Activated naive CD4-positive, alpha-beta T cell (primary cell): ENCODE results near the gene NUP62.
"Not testable (repeated sequence)": the region's sequence is repeated elsewhere in the genome, so short reads cannot be mapped to it uniquely, and the experiment has no call there.

ENCODE experiments used
- DNase-seq, 4 experiments: peaks; one replicate each; lab custom pipeline; 2025; lab: John Stamatoyannopoulos, UW

NUP62 gene

GRCh38 chr19:49924881-49925210 lies 4.5 kb downstream of the NUP62 start:
- DNase-seq, result not testable (repeated sequence)

GRCh38 chr19:49924004-49924880 lies 5.1 kb downstream of the NUP62 start:
- DNase-seq, result no peak

DNA sequence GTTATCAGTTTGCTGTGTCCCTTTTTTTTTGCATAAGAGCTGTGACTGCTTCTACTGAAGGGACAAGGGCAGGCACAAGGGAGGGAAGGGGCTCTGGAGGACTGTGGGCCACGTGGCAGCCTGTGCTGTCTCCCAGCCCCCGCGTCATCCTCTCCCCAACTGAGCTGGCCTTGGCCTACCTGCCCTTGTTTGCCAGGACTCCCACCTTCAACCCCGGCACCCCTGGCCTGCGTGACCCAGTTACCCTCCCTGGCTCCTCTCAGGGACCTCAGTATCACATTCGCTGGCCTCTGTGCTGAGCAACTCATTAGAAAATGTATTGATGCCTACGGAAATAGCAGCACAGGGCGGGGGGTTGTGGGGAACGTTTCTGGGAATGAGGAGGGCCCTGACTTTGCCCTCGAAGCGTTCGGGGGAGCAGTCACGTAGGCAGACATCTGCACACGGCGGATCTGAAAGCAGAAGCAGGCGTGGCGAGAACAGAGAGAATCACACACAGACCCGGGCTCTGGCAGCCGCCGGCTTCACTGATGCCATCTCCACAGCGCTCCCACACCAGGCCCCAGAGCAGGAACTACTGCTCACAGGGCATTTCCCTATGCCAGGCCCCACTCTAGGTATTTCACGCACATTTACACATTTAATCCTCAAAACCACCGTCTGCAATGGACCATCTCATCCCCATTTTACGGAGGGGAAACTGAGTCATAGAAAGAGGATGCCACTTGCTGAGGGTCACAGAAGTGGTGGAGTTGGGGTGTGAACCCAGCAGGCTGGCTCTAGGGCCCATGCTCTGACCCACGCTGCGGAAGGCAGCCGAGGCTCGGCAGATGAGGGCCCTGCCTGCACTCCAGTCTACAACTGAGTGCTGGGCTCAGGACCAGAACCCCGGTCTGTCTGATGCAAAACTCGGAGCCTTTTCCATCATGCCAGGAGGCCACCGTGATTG lies 6.0 kb downstream of the NUP62 start:
- DNase-seq, result no peak

- no peak for DNase-seq
These were observed 7.2 kb downstream of the NUP62 start for GRCh38 chr19:49921871-49922795.

GRCh38 chr19:49920624-49921363 lies 8.5 kb downstream of the NUP62 start:
- no peak for DNase-seq

DNA sequence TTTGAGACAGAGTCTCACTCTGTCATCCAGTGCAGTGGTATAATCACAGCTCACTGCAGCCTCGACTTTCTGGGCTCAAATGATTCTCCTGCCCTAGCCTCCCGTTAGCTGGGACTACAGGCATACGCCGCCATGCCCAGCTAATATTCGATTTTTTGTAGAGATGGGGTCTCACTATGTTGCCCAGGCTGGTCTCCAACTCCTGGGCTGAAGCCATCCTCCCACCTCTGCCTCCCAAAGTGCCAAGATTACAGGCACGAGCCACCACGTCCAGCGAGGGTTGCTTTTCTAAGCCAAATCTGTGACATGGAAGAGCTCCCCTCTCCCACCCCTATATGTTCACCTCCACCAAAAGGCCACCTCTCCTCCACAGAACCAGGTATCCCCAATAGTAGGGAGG lies 11.2 kb downstream of the NUP62 start:
- no peak for DNase-seq

DNA sequence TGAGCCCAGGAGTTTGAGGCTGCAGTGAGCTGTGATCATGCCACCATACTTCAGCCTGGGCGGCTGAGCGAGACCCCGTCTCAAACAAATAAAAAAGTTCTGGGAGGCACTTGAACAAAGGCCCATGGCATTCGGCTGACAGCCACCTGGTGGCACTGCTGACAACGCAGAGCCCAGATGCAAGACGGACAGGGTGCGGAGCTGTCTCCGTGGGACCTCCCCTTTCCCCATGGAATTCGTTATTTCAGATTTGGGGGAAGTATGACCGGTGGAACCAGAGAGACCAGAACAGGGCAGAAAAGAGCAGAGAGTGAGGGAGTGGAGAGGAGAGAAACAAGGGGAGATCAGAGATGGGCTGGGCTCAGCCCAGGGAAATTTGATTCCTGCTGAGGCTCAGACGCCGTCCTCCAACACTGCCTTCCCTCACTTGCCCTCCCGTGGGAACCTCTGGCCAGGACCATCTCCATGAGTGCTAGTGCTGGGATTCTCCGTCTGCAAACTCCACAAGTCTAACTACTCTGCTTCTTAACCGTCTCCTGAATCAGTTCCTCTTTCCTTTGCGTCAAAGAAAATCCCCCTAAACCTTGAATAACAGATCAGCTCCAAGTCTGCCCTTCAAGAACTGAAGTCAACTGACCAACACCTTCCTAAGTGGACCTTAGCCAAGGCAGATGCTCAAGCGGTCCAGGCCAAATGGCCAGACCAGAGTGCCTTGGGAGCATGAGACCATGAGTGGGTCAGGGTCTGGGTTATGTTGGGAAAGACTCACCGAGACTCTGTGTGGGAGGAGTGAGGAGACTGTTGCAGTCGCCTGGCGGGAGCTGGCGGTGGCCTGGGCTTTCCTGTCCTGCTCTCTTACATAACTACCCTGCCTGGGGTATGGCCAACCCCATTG lies 12.2 kb downstream of the NUP62 start:
- no peak for DNase-seq

DNA sequence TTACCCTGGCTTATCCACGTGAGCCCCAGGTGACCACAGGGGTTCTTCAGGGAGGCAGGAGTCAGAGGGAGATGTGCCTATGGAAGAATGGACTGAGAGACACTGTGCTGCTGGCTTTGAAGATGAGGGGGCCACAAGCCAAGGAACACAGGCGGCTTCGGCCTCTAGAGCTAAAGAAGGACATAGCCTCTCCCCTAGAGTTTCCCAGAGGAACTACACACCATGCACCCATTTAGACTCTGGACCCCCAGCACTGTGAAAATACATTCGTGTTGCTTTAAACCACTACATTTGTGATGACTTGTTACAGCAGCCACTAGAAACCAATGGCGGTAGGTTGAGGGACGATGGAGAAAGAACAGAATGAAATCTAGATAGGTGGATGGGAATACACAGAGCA lies 14.0 kb downstream of the NUP62 start:
- no peak for DNase-seq

- DNase-seq, result no peak
These were observed 15.6 kb downstream of the NUP62 start for GRCh38 chr19:49913720-49914119.

GRCh38 chr19:49912965-49913685 lies 16.2 kb downstream of the NUP62 start:
- no peak for DNase-seq

DNA sequence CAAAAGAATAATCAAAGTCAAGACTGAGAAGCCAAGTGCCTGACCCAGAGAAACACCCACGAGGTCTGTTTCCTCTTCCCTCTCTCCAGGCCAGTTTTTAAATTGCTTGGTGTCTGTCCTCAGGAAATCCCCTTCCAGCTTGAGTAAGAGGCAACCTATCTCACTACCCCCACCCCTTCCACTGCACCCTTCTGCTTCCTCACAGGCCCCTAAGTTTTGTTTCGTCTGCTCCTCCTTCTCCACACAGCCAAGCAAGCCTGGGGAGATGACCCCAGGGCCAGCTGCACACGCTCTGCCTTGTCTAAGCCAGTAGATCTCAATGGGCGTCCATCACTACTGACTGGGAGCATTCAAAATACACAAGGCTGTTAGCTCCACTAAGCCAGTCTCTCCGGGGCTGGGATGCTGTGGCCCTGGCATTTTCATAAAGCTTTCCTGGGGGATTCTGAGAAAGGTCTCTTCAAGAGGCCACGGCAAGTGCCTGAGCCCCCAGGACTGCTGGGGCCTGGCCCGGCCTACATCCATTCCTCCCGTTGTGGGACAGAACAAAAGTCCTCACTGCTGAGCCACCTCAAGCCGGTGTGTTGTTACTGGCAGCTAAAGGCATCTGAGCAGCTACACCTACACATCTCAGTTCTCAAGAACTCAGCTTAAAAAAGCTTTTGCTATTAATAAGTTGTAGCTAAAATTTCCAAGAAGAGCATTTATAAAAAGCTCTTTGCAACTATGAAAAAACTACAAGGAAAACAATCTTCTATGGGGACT lies 17.7 kb downstream of the NUP62 start:
- no peak for DNase-seq

DNA sequence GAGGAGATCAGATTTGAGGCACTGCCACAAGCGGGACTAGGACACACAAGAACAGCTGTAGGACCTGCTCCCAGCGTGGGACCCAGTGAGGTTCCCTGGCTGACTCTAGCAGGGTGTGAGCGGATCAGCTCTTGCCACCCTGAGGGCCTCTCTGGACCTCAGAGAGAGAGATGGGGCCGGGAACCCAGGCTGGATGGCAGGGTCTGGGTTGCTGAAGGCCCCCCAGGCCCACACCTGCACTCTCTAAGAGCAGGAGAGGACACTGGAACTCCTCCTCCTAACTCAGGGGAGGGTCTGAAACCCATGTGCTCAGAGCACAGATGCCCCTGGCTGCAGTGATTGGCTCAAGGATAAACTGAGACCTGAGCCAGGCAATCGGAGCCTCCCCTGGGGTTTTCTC lies 19.1 kb downstream of the NUP62 start:
- DNase-seq, result no peak

DNA sequence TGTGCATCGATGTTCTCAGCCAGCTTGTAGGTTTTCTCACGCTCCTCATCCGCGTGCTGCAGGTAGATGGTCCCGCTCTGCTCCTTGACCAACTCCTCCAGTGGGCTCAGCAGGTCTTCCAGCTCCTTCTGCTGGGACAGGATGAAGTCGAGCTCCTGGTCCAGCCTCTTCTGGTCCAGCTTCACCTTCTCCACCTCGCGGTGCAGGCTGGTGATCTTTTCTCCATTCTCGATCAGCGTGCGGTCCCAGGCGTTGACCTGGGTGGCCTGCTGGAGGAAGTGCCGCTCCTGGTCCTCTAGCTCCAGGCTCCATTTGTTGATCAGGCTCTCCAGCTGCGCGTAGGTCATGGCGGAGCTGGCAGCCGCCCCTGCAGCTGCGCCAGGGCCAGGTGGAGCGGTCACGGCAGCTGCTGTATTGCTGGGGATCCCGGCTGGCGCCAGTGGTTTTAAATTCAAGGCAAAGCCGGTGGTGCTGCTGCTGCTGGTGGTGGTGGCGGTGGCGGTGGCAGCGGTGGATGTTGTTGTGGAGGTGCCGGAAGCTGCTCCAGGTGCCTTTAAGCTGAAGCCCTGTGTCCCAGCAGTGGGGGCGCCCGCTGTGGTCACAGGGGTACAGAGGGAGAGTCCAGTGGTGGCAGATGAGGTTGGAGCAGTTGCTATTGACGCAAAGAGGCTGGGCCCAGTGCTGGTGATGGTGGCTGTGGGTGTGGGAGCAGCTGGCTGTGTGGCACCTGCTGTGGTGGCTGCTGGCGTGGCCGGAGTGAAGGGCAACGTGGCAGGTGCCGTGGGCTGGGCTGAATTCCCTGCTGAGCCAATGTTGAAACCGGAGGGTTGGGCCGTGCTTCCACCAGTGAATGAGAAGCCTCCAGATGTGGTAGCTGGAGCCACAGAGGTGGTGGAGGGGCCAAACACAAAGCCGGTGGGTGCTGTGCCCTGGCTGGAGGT lies 20.6 kb downstream of the NUP62 start:
- no peak for DNase-seq

DNA sequence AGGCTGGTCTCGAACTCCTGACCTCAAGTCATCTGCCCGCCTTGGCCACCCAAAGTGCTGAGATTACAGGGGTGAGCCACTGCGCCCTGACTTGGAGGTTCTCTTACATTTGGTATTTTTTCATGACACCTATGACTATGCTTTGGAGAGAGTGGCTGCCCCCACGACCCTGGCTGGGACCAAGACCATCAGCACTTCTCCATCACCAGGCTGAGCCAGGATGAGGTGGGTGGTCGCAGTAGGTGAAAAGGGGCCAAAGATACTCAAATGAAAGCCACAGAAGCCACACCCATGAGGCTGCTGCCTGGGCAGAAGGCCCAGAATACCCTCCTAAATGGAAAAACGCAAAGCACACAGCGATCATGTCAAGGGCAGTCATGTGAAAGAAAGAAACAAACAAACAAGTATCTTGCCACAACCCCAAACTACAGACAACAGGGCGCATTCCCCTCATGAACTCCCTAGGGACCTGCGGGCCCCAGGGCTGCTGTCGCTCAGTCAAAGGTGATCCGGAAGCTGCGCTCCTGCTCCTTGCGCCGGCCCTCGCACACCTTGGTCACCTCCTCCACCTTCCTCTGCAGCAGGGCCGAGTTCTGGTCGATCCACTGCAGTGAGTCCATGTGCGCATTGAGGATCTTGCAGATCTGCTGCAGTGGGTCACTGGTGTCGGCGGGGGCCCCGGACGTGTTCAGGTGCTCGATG lies 21.4 kb downstream of the NUP62 start:
- no peak for DNase-seq

GRCh38 chr19:49906879-49907564 lies 22.3 kb downstream of the NUP62 start:
- no peak for DNase-seq

DNA sequence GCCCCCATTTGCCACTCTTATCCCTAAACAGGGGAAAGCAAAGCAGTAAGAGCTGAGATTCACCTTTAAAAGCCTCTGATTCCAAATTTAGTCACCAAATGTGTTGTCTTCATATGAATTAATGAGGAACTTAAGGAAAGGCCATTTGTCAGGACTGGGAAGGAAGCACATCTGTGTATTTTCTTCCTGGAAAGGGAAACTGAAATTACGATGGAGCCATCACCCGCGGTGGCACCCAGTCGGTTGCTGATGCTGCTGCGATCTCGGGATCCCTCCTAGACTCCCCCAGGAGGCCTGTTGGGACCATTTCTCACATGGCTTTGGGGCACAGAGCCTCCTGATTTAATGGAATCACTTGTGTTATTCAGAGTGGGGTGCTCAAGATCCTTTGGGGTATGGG lies 25.2 kb downstream of the NUP62 start:
- DNase-seq, result no peak
